ENCODE results near the gene TGFB2. TPM values are rescaled to one million over a fixed set of nuclear protein-coding genes. Genes with fewer than 3 reads are reported as not detected.

TGFB2 gene
- total RNA-seq, 4 donors from 2014 or later: 5.3 to 12.6 (median 6.1) TPM

DNA sequence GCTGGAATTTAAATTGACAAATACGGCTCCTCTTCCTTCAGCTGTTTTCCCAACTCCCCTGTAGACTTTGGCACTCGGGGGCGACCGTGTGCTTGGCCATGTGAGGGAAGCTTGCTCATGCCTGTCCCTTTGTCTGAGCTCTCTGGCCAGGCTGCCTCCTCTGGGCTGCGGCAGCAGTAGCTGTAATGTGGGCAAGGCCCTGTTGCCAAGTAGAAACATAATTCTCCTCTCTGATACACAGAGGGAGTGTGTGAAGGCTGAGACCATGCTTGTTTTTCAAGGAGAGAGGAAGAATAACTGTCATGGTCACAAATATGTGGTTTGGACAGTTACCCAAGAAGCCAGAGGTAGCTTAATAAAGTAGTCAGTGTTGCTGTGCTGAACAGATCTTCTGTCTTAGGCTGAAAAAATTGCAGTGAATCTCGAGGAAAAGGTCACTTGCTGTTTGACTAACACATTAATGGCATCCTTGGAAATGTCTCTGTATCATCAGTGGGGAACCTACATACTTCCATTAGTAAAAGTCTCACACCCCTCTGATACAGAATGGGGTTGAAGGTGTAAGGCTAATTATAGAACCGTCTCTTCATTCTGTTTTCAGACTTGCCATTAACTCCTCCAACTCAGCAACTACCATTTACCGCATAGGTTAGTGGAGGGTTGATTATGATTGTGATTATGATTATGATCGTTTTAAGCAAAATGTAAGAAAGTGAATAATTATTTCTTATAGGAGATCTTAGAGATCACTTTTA lies 94.6 kb downstream of the TGFB2 start:
- peak overlapping the region; percentile 17 to 48 (median 40) for H3K27ac ChIP-seq (replicated peaks in 1 of 4)
- no peak for TF ChIP-seq POLR2A (IDR thresholded peaks at IDR 0.05; ENCODE audit: low read depth)
- TF ChIP-seq, protein P1, sequence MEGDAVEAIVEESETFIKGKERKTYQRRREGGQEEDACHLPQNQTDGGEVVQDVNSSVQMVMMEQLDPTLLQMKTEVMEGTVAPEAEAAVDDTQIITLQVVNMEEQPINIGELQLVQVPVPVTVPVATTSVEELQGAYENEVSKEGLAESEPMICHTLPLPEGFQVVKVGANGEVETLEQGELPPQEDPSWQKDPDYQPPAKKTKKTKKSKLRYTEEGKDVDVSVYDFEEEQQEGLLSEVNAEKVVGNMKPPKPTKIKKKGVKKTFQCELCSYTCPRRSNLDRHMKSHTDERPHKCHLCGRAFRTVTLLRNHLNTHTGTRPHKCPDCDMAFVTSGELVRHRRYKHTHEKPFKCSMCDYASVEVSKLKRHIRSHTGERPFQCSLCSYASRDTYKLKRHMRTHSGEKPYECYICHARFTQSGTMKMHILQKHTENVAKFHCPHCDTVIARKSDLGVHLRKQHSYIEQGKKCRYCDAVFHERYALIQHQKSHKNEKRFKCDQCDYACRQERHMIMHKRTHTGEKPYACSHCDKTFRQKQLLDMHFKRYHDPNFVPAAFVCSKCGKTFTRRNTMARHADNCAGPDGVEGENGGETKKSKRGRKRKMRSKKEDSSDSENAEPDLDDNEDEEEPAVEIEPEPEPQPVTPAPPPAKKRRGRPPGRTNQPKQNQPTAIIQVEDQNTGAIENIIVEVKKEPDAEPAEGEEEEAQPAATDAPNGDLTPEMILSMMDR (IDR thresholded peaks at IDR 0.05): no peak
- peak in 1 of 2 donors; percentile 7 for TF ChIP-seq POLR2AphosphoS5 (IDR thresholded peaks at IDR 0.05)
- TF ChIP-seq EP300 (IDR thresholded peaks at IDR 0.05): no peak
- no peak for DNase-seq (ENCODE audit: extremely low spot score)
- H3K36me3 ChIP-seq: peaks cover 0 to 13% (median 2%) of the 10 kb centered on the region in 4 donors
- intact Hi-C loops (cut with DNase I): no loop called here
- H3K4me3 ChIP-seq: no peak overlapping the region
- H3K27me3 ChIP-seq: no peaks in the 10 kb centered on the region
- H3K9me3 ChIP-seq: no peaks in the 10 kb centered on the region
- peaks cover 0 to 12% (median 9%) of the 10 kb centered on the region in 4 donors for H3K4me1 ChIP-seq
- 57% methylated on average over 8 of the region's 9 CpGs for WGBS

DNA sequence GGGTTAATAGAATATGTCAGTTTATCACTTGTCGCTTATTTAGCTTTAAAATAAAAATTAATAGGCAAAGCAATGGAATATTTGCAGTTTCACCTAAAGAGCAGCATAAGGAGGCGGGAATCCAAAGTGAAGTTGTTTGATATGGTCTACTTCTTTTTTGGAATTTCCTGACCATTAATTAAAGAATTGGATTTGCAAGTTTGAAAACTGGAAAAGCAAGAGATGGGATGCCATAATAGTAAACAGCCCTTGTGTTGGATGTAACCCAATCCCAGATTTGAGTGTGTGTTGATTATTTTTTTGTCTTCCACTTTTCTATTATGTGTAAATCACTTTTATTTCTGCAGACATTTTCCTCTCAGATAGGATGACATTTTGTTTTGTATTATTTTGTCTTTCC lies 98.1 kb downstream of the TGFB2 start:
- 93% methylated on average over 2 of the region's 2 CpGs for WGBS
- H3K27ac ChIP-seq (replicated peaks in 1 of 4): no peak overlapping the region
- peaks cover 0 to 12% (median 9%) of the 10 kb centered on the region in 4 donors for H3K4me1 ChIP-seq
- H3K27me3 ChIP-seq: no peaks in the 10 kb centered on the region
- no peak for DNase-seq (ENCODE audit: extremely low spot score)
- H3K36me3 ChIP-seq: no peaks in the 10 kb centered on the region
- intact Hi-C loops (cut with DNase I): no loop called here
- TF ChIP-seq POLR2AphosphoS5 (IDR thresholded peaks at IDR 0.05) (no peak), POLR2A (IDR thresholded peaks at IDR 0.05; ENCODE audit: low read depth) (no peak), EP300 (IDR thresholded peaks at IDR 0.05) (no peak)
- TF ChIP-seq, protein P1 (IDR thresholded peaks at IDR 0.05): no peak
- no peak overlapping the region for H3K4me3 ChIP-seq
- H3K9me3 ChIP-seq: no peaks in the 10 kb centered on the region

DNA sequence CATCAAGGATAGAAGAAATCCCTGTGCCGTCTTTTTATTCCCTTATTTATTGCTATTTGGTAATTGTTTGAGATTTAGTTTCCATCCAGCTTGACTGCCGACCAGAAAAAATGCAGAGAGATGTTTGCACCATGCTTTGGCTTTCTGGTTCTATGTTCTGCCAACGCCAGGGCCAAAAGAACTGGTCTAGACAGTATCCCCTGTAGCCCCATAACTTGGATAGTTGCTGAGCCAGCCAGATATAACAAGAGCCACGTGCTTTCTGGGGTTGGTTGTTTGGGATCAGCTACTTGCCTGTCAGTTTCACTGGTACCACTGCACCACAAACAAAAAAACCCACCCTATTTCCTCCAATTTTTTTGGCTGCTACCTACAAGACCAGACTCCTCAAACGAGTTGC lies 99.0 kb downstream of the TGFB2 start:
- H3K4me3 ChIP-seq: no peak overlapping the region
- TF ChIP-seq EP300 (IDR thresholded peaks at IDR 0.05) (no peak), POLR2AphosphoS5 (IDR thresholded peaks at IDR 0.05) (no peak), POLR2A (IDR thresholded peaks at IDR 0.05; ENCODE audit: low read depth) (no peak)
- TF ChIP-seq, protein P1 (IDR thresholded peaks at IDR 0.05): no peak
- no peaks in the 10 kb centered on the region for H3K9me3 ChIP-seq
- intact Hi-C loops (cut with DNase I): no loop called here
- 85% methylated on average over 5 of the region's 5 CpGs for WGBS
- H3K27me3 ChIP-seq: no peaks in the 10 kb centered on the region
- H3K27ac ChIP-seq (replicated peaks in 1 of 4): no peak overlapping the region
- H3K4me1 ChIP-seq: peaks cover 0 to 9% (median 8%) of the 10 kb centered on the region in 4 donors
- H3K36me3 ChIP-seq: no peaks in the 10 kb centered on the region
- DNase-seq (ENCODE audit: extremely low spot score): no peak

DNA sequence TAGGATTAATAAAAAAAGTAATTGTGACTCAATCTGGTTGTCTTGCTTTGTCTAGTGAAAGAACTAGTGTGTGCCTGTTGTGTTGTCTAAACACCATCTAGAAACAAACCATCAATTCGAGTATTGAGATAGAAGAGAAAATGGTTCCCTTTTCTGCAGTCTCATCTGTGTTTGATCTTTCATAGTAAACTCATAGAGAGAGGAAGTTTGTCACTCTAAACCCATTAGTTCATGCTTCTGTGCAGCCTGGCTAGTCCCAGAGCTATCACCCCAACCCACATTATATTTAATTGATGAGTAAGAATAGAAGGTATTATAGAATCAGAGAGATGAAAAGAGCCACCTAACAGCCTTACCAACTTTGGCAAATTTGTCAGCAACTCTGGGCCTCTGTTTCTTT lies 99.5 kb downstream of the TGFB2 start:
- no peak overlapping the region for H3K4me3 ChIP-seq
- 80% methylated on average over 1 of the region's 1 CpG for WGBS
- H3K36me3 ChIP-seq: no peaks in the 10 kb centered on the region
- intact Hi-C loops (cut with DNase I): no loop called here
- no peaks in the 10 kb centered on the region for H3K27me3 ChIP-seq
- H3K27ac ChIP-seq (replicated peaks in 1 of 4): no peak overlapping the region
- DNase-seq (ENCODE audit: extremely low spot score): no peak
- peaks cover 0 to 5% (median 4%) of the 10 kb centered on the region in 4 donors for H3K4me1 ChIP-seq
- H3K9me3 ChIP-seq: no peaks in the 10 kb centered on the region
- no peak for TF ChIP-seq POLR2AphosphoS5 (IDR thresholded peaks at IDR 0.05)
- no peak for TF ChIP-seq POLR2A (IDR thresholded peaks at IDR 0.05; ENCODE audit: low read depth)
- TF ChIP-seq, protein P1 (IDR thresholded peaks at IDR 0.05): no peak
- no peak for TF ChIP-seq EP300 (IDR thresholded peaks at IDR 0.05)
